Measurements from ENCODE around the gene MPPED2. TPM values are rescaled to one million over a fixed set of nuclear protein-coding genes. Genes with fewer than 3 reads are reported as not detected.

Gene MPPED2
- polyA plus RNA-seq, 1 donor (not counting 4 experiments of a cell fraction or from before 2014, with no cell fraction given) = not detected

GRCh38 chr11:30459821-30460220, 126.3 kb downstream of the MPPED2 start:
- no peaks in the 10 kb centered on the region for H3K27me3 ChIP-seq (ENCODE audit: control insufficient read depth, extremely low read depth, insufficient read depth, low read length)

DNA sequence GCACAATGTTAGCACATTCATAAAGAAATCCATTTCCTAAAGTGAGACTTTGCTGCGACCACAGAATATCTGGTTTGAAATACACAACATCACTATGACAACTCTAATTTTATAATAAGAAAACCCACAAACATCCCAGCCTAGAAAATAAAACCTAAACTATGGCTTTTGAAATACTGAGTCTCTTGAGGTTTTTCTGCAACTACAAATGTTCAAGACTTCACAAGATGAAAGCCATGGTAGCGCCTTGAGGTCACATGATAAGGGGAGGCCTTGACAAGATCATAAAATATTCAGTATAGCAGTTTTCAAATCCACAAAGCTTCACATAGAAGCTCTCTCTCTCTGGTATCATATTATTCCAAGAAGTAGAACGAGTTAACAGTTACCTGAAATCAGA, 126.8 kb downstream of the MPPED2 start:
- Histone ChIP-seq H3K9ac (ENCODE audit: control insufficient read depth, extremely low read depth, insufficient read depth, low read length) (no peak overlapping the region), H3K4me1 (ENCODE audit: control insufficient read depth, extremely low read depth, insufficient read depth, low read length) (no peaks in the 10 kb centered on the region), H3K79me2 (ENCODE audit: control insufficient read depth, insufficient read depth, low read length) (no peaks in the 10 kb centered on the region), H3K36me3 (ENCODE audit: control insufficient read depth in 2 of 2, extremely low read depth in 1 of 2, insufficient read depth in 2 of 2, low read length in 2 of 2) (no peaks in the 10 kb centered on the region), H4K20me1 (ENCODE audit: control insufficient read depth, extremely low read depth, insufficient read depth, low read length) (no peaks in the 10 kb centered on the region), H2AFZ (ENCODE audit: control insufficient read depth, low read length) (no peak overlapping the region), H3K4me2 (ENCODE audit: control insufficient read depth, extremely low read depth, insufficient read depth, low read depth, low read length) (no peak overlapping the region), H3K4me3 (ENCODE audit: control insufficient read depth in 2 of 3, extremely low read depth in 1 of 3, insufficient read depth in 2 of 3, low read depth in 1 of 3, low read length in 3 of 3) (no peak overlapping the region), H3K9me1 (ENCODE audit: control insufficient read depth, extremely low read depth, insufficient read depth, low read length) (no peaks in the 10 kb centered on the region), H3K27me3 (ENCODE audit: control insufficient read depth, extremely low read depth, insufficient read depth, low read length) (no peaks in the 10 kb centered on the region), H3K27ac (ENCODE audit: control insufficient read depth, insufficient read depth, low read length) (no peak overlapping the region), H3K9me3 (ENCODE audit: control insufficient read depth, low read depth, low read length) (no peaks in the 10 kb centered on the region)
- TF ChIP-seq, protein P1, sequence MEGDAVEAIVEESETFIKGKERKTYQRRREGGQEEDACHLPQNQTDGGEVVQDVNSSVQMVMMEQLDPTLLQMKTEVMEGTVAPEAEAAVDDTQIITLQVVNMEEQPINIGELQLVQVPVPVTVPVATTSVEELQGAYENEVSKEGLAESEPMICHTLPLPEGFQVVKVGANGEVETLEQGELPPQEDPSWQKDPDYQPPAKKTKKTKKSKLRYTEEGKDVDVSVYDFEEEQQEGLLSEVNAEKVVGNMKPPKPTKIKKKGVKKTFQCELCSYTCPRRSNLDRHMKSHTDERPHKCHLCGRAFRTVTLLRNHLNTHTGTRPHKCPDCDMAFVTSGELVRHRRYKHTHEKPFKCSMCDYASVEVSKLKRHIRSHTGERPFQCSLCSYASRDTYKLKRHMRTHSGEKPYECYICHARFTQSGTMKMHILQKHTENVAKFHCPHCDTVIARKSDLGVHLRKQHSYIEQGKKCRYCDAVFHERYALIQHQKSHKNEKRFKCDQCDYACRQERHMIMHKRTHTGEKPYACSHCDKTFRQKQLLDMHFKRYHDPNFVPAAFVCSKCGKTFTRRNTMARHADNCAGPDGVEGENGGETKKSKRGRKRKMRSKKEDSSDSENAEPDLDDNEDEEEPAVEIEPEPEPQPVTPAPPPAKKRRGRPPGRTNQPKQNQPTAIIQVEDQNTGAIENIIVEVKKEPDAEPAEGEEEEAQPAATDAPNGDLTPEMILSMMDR (optimal IDR thresholded peaks at IDR 0.05 in 1 of 3, IDR thresholded peaks at IDR 0.05 in 1 of 3, conservative IDR thresholded peaks at IDR 0.05 in 1 of 3; ENCODE audit: extremely low read depth in 1 of 3, insufficient read depth in 2 of 3, low read length in 3 of 3) = no peak
- TF ChIP-seq EZH2 (IDR thresholded peaks at IDR 0.05; ENCODE audit: low read length) = no peak
- dilution Hi-C loops (cut with MboI; ENCODE audit: extremely low pct_ligation_motif_present, low sequenced_read_pairs) = no loop called here
- no peak for FAIRE-seq
- no peak for DNase-seq (ENCODE audit: low read depth, low spot score)

More at GRCh38 chr11:30459821-30460220, 126.3 kb downstream of the MPPED2 start:
- Histone ChIP-seq H2AFZ (ENCODE audit: control insufficient read depth, low read length) (no peak overlapping the region), H3K4me1 (ENCODE audit: control insufficient read depth, extremely low read depth, insufficient read depth, low read length) (no peaks in the 10 kb centered on the region), H3K4me2 (ENCODE audit: control insufficient read depth, extremely low read depth, insufficient read depth, low read depth, low read length) (no peak overlapping the region), H4K20me1 (ENCODE audit: control insufficient read depth, extremely low read depth, insufficient read depth, low read length) (no peaks in the 10 kb centered on the region), H3K27ac (ENCODE audit: control insufficient read depth, insufficient read depth, low read length) (no peak overlapping the region), H3K79me2 (ENCODE audit: control insufficient read depth, insufficient read depth, low read length) (no peaks in the 10 kb centered on the region), H3K9ac (ENCODE audit: control insufficient read depth, extremely low read depth, insufficient read depth, low read length) (no peak overlapping the region), H3K36me3 (ENCODE audit: control insufficient read depth in 2 of 2, extremely low read depth in 1 of 2, insufficient read depth in 2 of 2, low read length in 2 of 2) (no peaks in the 10 kb centered on the region), H3K9me1 (ENCODE audit: control insufficient read depth, extremely low read depth, insufficient read depth, low read length) (no peaks in the 10 kb centered on the region), H3K9me3 (ENCODE audit: control insufficient read depth, low read depth, low read length) (no peaks in the 10 kb centered on the region), H3K4me3 (ENCODE audit: control insufficient read depth in 2 of 3, extremely low read depth in 1 of 3, insufficient read depth in 2 of 3, low read depth in 1 of 3, low read length in 3 of 3) (no peak overlapping the region)
- FAIRE-seq (no peak), DNase-seq (ENCODE audit: low read depth, low spot score) (no peak)
- TF ChIP-seq EZH2 (IDR thresholded peaks at IDR 0.05; ENCODE audit: low read length) = no peak
- TF ChIP-seq, protein P1 (optimal IDR thresholded peaks at IDR 0.05 in 1 of 3, IDR thresholded peaks at IDR 0.05 in 1 of 3, conservative IDR thresholded peaks at IDR 0.05 in 1 of 3; ENCODE audit: extremely low read depth in 1 of 3, insufficient read depth in 2 of 3, low read length in 3 of 3) = no peak
- dilution Hi-C loops (cut with MboI; ENCODE audit: extremely low pct_ligation_motif_present, low sequenced_read_pairs) = no loop called here

All from keratinocyte (primary cell).